HEK293 (cell line): ENCODE results near the gene TUNAR.

Source experiments
- CTCF ChIA-PET: fragments of 350-600 bp; formaldehyde crosslinking; extraction: SDS; loops from one replicate; lab custom pipeline; 2021; ENCODE audit warnings: antibody characterized with exemption; lab: Yijun Ruan, JAX
- POLR2A ChIA-PET: fragments of 300-600 bp; formaldehyde crosslinking; extraction: SDS; loops from one replicate; lab custom pipeline; 2020; ENCODE audit warnings: antibody characterized with exemption, inconsistent platforms; lab: Yijun Ruan, JAX
- H3K27ac ChIP-seq: fragments of 200-500 bp; sonication (Bioruptor generic); 2 replicates; pipeline ENCODE4 v1.5.1; 2014; ENCODE audit warnings: low read depth, low read length, control low read depth, inconsistent platforms; ENCODE audit errors: extremely low read depth
- H3K36me3 ChIP-seq, 2 experiments: fragments of 200-500 bp in 1 of 2; sonication (Bioruptor generic) in 1 of 2; 1 replicate in 1 of 2; 2 replicates in 1 of 2; pipeline ENCODE4 v1.5.1; 2014 to 2017; ENCODE audit warnings: inconsistent platforms in 2 of 2, low read length in 2 of 2; ENCODE audit not compliant: control insufficient read depth in 2 of 2, insufficient read depth in 1 of 2
- H3K4me1 ChIP-seq: fragments of 200-500 bp; sonication (Bioruptor generic); 2 replicates; pipeline ENCODE4 v1.5.1; 2014; ENCODE audit warnings: mild to moderate bottlenecking, low read length, inconsistent platforms; ENCODE audit not compliant: control insufficient read depth, insufficient read depth
- H3K4me3 ChIP-seq: 2 replicates; pipeline ENCODE4 v1.5.1; 2011; ENCODE audit warnings: low read depth, mild to moderate bottlenecking, control low read depth, low read length, moderate library complexity
- H3K9me3 ChIP-seq: fragments of 200-500 bp; sonication (Bioruptor generic); 2 replicates; pipeline ENCODE4 v1.5.1; 2014; ENCODE audit warnings: low read depth, low read length, inconsistent platforms; ENCODE audit not compliant: control insufficient read depth, insufficient read depth
- AEBP2 ChIP-seq: fragments of 450-650 bp; formaldehyde crosslinking; IDR thresholded peaks from 2 replicates; pipeline ENCODE4 v1.5.1; 2016; ENCODE audit warnings: missing biosample characterization, missing genetic modification characterization, borderline replicate concordance
- FEZF1 ChIP-seq: fragments of 450-650 bp; formaldehyde crosslinking; IDR thresholded peaks from 2 replicates; pipeline ENCODE4 v1.5.1; 2016; ENCODE audit warnings: missing biosample characterization, missing genetic modification characterization
- GLI2 ChIP-seq: fragments of 450-650 bp; formaldehyde crosslinking; IDR thresholded peaks from 2 replicates; pipeline ENCODE4; 2017; ENCODE audit warnings: missing biosample characterization, missing genetic modification characterization, low read depth, borderline replicate concordance
- GLIS1 ChIP-seq: fragments of 450-650 bp; formaldehyde crosslinking; IDR thresholded peaks from 2 replicates; pipeline ENCODE4 v1.5.1; 2016; ENCODE audit warnings: missing biosample characterization, missing genetic modification characterization
- MEIS1 ChIP-seq: sonication (generic); formaldehyde crosslinking; IDR thresholded peaks from 2 replicates; pipeline ENCODE4 v1.8.1; 2022; ENCODE audit warnings: missing genetic modification reagents, mild to moderate bottlenecking, borderline replicate concordance
- YY1 ChIP-seq: fragments of 450-650 bp; formaldehyde crosslinking; IDR thresholded peaks from 2 replicates; pipeline ENCODE4 v1.5.1; 2018; ENCODE audit warnings: missing biosample characterization, missing genetic modification characterization
- ZFP3 ChIP-seq: fragments of 450-650 bp; formaldehyde crosslinking; IDR thresholded peaks from 2 replicates; pipeline ENCODE4 v1.5.1; 2016; ENCODE audit warnings: low read depth, missing biosample characterization, missing genetic modification characterization
- ZFP37 ChIP-seq: fragments of 450-650 bp; formaldehyde crosslinking; IDR thresholded peaks from 2 replicates; pipeline ENCODE4 v1.5.1; 2016; ENCODE audit warnings: missing biosample characterization, missing genetic modification characterization
- ZNF140 ChIP-seq: fragments of 450-650 bp; formaldehyde crosslinking; IDR thresholded peaks from 2 replicates; pipeline ENCODE4 v1.5.1; 2016; ENCODE audit warnings: missing biosample characterization, missing genetic modification characterization
- ZNF16 ChIP-seq: fragments of 450-650 bp; formaldehyde crosslinking; IDR thresholded peaks from 2 replicates; pipeline ENCODE4 v1.5.1; 2016; ENCODE audit warnings: low read depth, missing biosample characterization, missing genetic modification characterization
- ZNF19 ChIP-seq: fragments of 450-650 bp; formaldehyde crosslinking; IDR thresholded peaks from 2 replicates; pipeline ENCODE4; 2016; ENCODE audit warnings: missing biosample characterization, missing genetic modification characterization, low read depth
- ZNF223 ChIP-seq: fragments of 450-650 bp; formaldehyde crosslinking; IDR thresholded peaks from 2 replicates; pipeline ENCODE4 v1.5.1; 2016; ENCODE audit warnings: missing biosample characterization, missing genetic modification characterization
- ZNF350 ChIP-seq: fragments of 450-650 bp; formaldehyde crosslinking; IDR thresholded peaks from 2 replicates; pipeline ENCODE4 v1.5.0; 2017; ENCODE audit warnings: missing biosample characterization, mild to moderate bottlenecking, missing genetic modification characterization
- ZNF354C ChIP-seq: fragments of 450-650 bp; formaldehyde crosslinking; IDR thresholded peaks from 2 replicates; pipeline ENCODE4 v1.5.1; 2016; ENCODE audit warnings: missing biosample characterization, missing genetic modification characterization, low read depth, borderline replicate concordance
- ZNF585B ChIP-seq: fragments of 450-650 bp; formaldehyde crosslinking; IDR thresholded peaks from 2 replicates; pipeline ENCODE4 v1.5.1; 2016; ENCODE audit warnings: missing biosample characterization, missing genetic modification characterization
- ZNF610 ChIP-seq: fragments of 450-650 bp; formaldehyde crosslinking; IDR thresholded peaks from 2 replicates; pipeline ENCODE4 v1.5.1; 2016; ENCODE audit warnings: missing biosample characterization, missing genetic modification characterization, borderline replicate concordance
- ZNF664 ChIP-seq: fragments of 450-650 bp; formaldehyde crosslinking; IDR thresholded peaks from 2 replicates; pipeline ENCODE4 v1.5.1; 2016; ENCODE audit warnings: missing biosample characterization, missing genetic modification characterization
- ZNF670 ChIP-seq: fragments of 450-650 bp; formaldehyde crosslinking; IDR thresholded peaks from 2 replicates; pipeline ENCODE4 v1.5.1; 2016; ENCODE audit warnings: missing biosample characterization, missing genetic modification characterization, low read depth
- ZNF704 ChIP-seq: fragments of 450-650 bp; formaldehyde crosslinking; IDR thresholded peaks from 2 replicates; pipeline ENCODE4 v1.5.1; 2016; ENCODE audit warnings: missing biosample characterization, missing genetic modification characterization
- ZNF747 ChIP-seq: fragments of 450-650 bp; formaldehyde crosslinking; IDR thresholded peaks from 2 replicates; pipeline ENCODE4 v1.5.1; 2016; ENCODE audit warnings: missing biosample characterization, missing genetic modification characterization
- ZNF843 ChIP-seq: fragments of 450-650 bp; formaldehyde crosslinking; IDR thresholded peaks from 2 replicates; pipeline ENCODE4 v1.5.1; 2016; ENCODE audit warnings: missing biosample characterization, missing genetic modification characterization
- TF ChIP-seq, protein P1 (sequence below): IDR thresholded peaks from 2 replicates; pipeline ENCODE4 v1.6.1; 2011; ENCODE audit warnings: mild to moderate bottlenecking, low read depth, low read length, borderline replicate concordance
- TF ChIP-seq, protein P2 (sequence below): fragments of 450-650 bp; formaldehyde crosslinking; optimal IDR thresholded peaks from 2 replicates; pipeline ENCODE3; 2016; ENCODE audit warnings: missing biosample characterization, mild to moderate bottlenecking, missing genetic modification characterization
- TF ChIP-seq, protein P3 (sequence below): fragments of 450-650 bp; formaldehyde crosslinking; IDR thresholded peaks from 2 replicates; pipeline ENCODE4 v1.5.1; 2016; ENCODE audit warnings: missing biosample characterization, missing genetic modification characterization
- TF ChIP-seq, protein P4 (sequence below): fragments of 450-650 bp; formaldehyde crosslinking; IDR thresholded peaks from 2 replicates; pipeline ENCODE4 v1.5.1; 2016; ENCODE audit warnings: missing biosample characterization, missing genetic modification characterization

The TUNAR gene

DNA sequence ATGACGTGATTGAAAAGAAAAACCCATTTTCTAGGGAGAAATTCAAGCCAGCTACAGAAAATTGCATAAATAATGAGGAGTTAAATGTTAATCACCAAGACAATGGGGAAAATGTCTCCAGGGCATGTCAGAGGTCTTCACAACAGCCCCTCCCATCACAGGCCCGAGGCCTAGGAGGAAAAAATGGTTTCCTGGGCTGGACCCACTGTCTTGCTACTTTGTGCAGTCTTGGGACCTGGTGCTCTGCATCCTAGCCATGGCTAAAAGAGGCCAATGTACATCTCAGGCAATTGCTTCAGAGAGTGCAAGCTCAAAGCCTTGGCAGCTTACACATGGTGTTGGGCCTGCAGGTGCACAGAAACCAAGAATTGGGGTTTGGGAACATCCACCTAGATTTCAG is 65.3 kb downstream of the TUNAR start:
- H3K4me3 ChIP-seq = no peak overlapping the region
- H3K4me1 ChIP-seq = no peaks in the 10 kb centered on the region
- H3K9me3 ChIP-seq = no peaks in the 10 kb centered on the region
- H3K36me3 ChIP-seq = no peaks in the 10 kb centered on the region
- no peak overlapping the region for H3K27ac ChIP-seq
- TF ChIP-seq, protein P1, sequence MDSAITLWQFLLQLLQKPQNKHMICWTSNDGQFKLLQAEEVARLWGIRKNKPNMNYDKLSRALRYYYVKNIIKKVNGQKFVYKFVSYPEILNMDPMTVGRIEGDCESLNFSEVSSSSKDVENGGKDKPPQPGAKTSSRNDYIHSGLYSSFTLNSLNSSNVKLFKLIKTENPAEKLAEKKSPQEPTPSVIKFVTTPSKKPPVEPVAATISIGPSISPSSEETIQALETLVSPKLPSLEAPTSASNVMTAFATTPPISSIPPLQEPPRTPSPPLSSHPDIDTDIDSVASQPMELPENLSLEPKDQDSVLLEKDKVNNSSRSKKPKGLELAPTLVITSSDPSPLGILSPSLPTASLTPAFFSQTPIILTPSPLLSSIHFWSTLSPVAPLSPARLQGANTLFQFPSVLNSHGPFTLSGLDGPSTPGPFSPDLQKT = no peak
- no peak for TF ChIP-seq ZNF16 (tag by site-specific recombination)
- TF ChIP-seq MEIS1 (CRISPR knock-in tag) = no peak
- peak; percentile 79 for TF ChIP-seq ZNF585B
- no peak for TF ChIP-seq ZNF670 (tag by site-specific recombination)
- POLR2A ChIA-PET = no interaction called here
- CTCF ChIA-PET = interaction anchor here (0.6 kb wide), 1 partner anchor 166 kb away, joined by 4 read pairs; no protein-coding TSS in a partner anchor

GRCh38 chr14:95943699-95944098 is 67.1 kb downstream of the TUNAR start:
- ChIA-PET POLR2A (no interaction called here), CTCF (no interaction called here)

DNA sequence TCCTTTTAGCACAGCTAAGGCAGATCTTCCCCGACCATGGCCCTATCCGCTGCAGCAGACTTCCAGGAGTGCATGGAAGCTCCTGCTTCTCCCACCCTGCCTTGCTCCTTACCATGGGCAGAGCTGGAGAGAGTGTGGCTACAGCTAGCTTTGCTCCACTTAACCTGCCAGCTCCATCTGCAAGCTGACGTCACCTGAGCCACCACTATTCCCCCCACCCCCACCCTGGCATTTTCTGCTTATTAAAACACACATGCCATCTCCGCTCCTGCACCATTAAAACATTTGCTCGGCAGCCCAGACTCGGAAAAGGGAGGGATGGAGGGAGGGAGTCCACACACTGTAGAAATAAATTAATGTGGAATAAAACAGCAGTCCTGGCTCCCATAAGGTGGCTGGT is 67.8 kb downstream of the TUNAR start:
- ChIA-PET POLR2A (no interaction called here), CTCF (no interaction called here)
- H3K4me3 ChIP-seq = no peak overlapping the region
- H3K9me3 ChIP-seq = no peaks in the 10 kb centered on the region
- no peaks in the 10 kb centered on the region for H3K4me1 ChIP-seq
- H3K27ac ChIP-seq = no peak overlapping the region
- no peaks in the 10 kb centered on the region for H3K36me3 ChIP-seq
- no peak for TF ChIP-seq ZNF843
- TF ChIP-seq YY1 (tag by site-specific recombination) = no peak
- no peak for TF ChIP-seq ZNF747
- no peak for TF ChIP-seq ZNF19
- no peak for TF ChIP-seq GLIS1 (tag by site-specific recombination)
- TF ChIP-seq ZNF354C (tag by site-specific recombination) = no peak
- no peak for TF ChIP-seq GLI2 (tag by site-specific recombination)
- no peak for TF ChIP-seq ZNF140 (tag by site-specific recombination)
- TF ChIP-seq ZNF223 = no peak
- TF ChIP-seq, protein P2, sequence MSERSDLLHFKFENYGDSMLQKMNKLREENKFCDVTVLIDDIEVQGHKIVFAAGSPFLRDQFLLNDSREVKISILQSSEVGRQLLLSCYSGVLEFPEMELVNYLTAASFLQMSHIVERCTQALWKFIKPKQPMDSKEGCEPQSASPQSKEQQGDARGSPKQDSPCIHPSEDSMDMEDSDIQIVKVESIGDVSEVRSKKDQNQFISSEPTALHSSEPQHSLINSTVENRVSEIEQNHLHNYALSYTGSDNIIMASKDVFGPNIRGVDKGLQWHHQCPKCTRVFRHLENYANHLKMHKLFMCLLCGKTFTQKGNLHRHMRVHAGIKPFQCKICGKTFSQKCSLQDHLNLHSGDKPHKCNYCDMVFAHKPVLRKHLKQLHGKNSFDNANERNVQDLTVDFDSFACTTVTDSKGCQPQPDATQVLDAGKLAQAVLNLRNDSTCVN = no peak
- no peak for TF ChIP-seq ZNF704 (tag by site-specific recombination)
- TF ChIP-seq AEBP2 (tag by site-specific recombination) = no peak
- no peak for TF ChIP-seq ZNF664 (tag by site-specific recombination)
- TF ChIP-seq, protein P3, sequence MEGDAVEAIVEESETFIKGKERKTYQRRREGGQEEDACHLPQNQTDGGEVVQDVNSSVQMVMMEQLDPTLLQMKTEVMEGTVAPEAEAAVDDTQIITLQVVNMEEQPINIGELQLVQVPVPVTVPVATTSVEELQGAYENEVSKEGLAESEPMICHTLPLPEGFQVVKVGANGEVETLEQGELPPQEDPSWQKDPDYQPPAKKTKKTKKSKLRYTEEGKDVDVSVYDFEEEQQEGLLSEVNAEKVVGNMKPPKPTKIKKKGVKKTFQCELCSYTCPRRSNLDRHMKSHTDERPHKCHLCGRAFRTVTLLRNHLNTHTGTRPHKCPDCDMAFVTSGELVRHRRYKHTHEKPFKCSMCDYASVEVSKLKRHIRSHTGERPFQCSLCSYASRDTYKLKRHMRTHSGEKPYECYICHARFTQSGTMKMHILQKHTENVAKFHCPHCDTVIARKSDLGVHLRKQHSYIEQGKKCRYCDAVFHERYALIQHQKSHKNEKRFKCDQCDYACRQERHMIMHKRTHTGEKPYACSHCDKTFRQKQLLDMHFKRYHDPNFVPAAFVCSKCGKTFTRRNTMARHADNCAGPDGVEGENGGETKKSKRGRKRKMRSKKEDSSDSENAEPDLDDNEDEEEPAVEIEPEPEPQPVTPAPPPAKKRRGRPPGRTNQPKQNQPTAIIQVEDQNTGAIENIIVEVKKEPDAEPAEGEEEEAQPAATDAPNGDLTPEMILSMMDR (tag by site-specific recombination) = no peak
- TF ChIP-seq, protein P4, sequence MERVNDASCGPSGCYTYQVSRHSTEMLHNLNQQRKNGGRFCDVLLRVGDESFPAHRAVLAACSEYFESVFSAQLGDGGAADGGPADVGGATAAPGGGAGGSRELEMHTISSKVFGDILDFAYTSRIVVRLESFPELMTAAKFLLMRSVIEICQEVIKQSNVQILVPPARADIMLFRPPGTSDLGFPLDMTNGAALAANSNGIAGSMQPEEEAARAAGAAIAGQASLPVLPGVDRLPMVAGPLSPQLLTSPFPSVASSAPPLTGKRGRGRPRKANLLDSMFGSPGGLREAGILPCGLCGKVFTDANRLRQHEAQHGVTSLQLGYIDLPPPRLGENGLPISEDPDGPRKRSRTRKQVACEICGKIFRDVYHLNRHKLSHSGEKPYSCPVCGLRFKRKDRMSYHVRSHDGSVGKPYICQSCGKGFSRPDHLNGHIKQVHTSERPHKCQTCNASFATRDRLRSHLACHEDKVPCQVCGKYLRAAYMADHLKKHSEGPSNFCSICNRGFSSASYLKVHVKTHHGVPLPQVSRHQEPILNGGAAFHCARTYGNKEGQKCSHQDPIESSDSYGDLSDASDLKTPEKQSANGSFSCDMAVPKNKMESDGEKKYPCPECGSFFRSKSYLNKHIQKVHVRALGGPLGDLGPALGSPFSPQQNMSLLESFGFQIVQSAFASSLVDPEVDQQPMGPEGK = no peak
- no peak for TF ChIP-seq ZFP37
- no peak for TF ChIP-seq ZNF610 (tag by site-specific recombination)
- no peak for TF ChIP-seq ZNF350 (tag by site-specific recombination)

More at GRCh38 chr14:95943699-95944098, 67.1 kb downstream of the TUNAR start:
- H3K36me3 ChIP-seq = no peaks in the 10 kb centered on the region
- no peaks in the 10 kb centered on the region for H3K9me3 ChIP-seq
- TF ChIP-seq FEZF1 (tag by site-specific recombination) (peak; percentile 19; the same call in 1 of the 2 replicates), ZFP3 (tag by site-specific recombination) (no peak)
- no peaks in the 10 kb centered on the region for H3K4me1 ChIP-seq
- no peak overlapping the region for H3K27ac ChIP-seq
- no peak overlapping the region for H3K4me3 ChIP-seq
